Right cardiac atrium (tissue), 5 donors: Measurements from ENCODE around the gene SYT2. TPM values are rescaled to one million over a fixed set of nuclear protein-coding genes. Genes with fewer than 3 reads are reported as not detected.
"Not testable (repeated sequence)": the region's sequence is repeated elsewhere in the genome, so short reads cannot be mapped to it uniquely, and the experiment has no call there.

Source experiments
- ATAC-seq, 2 donors: fragments of 200-7000 bp; cut with Tn5 transposase; one replicate each; pipeline versions ENCODE4 v1.8.0 to v1.9.1; 2020; ENCODE audit warnings: moderate library complexity in 2 of 2, mild to moderate bottlenecking in 1 of 2
- DNase-seq, 3 donors: peaks; one replicate each; pipeline ENCODE4 v3.0.0-alpha.2; 2020
- H3K27ac ChIP-seq: one replicate; pipeline ENCODE4 v1.5.1; 2013; ENCODE audit warnings: mild to moderate bottlenecking, low read length, control low read depth, moderate library complexity
- H3K27me3 ChIP-seq: one replicate; pipeline ENCODE4 v1.6.1; 2013; ENCODE audit not compliant: control insufficient read depth, insufficient read depth
- H3K4me1 ChIP-seq: one replicate; pipeline ENCODE4 v1.6.1; 2013; ENCODE audit warnings: low read length; ENCODE audit not compliant: control insufficient read depth, insufficient read depth
- H3K4me3 ChIP-seq: one replicate; pipeline ENCODE4 v1.5.1; 2013; ENCODE audit warnings: low read length, control low read depth
- H3K9me3 ChIP-seq: one replicate; pipeline ENCODE4 v1.6.1; 2013; ENCODE audit warnings: low read length; ENCODE audit not compliant: control insufficient read depth
- WGBS: extraction: QIAGEN DNeasy Blood & Tissue Kit; methylation state at CpG from one replicate; pipeline ENCODE4 v1.1.7; 2013; 5-methylcytosine and 5-hydroxymethylcytosine counted together
- intact Hi-C, 4 donors: fragments of 100-400 bp; cut with DNase I; formaldehyde crosslinking; loops; one replicate each; pipeline versions ENCODE4 v1.11.0 to v1.14.0; 2022 to 2023
- polyA plus RNA-seq: library from polyadenylated mRNA; stranded (reverse); fragments of 200-250 nt; gene quantifications from one replicate; pipeline ENCODE4 v1.2.3, GENCODE V29; 2013
- total RNA-seq, 4 donors: library from RNA; stranded (reverse); fragmentation: NEBNext Ultra II Directional; extraction: Animal tissue kit (Norgen Biotek cat#: 25700); gene quantifications; one replicate each; pipeline ENCODE4 v1.2.1, GENCODE V29; 2021
- donor health status: healthy with polysubstance abuse.
- donor health status: DM: no; HTN: yes; CAD: no.
- donor health status: DM: no; HTN: no; CAD: no.
- donor health status: DM: no; HTN: yes; CAD: no; lungs with severe emphysema.
- donor health status: DM: yes; HTN: yes; CAD: no.

Gene SYT2
- total and polyA plus RNA-seq, 5 donors: 0.02 TPM; not detected in 4

DNA sequence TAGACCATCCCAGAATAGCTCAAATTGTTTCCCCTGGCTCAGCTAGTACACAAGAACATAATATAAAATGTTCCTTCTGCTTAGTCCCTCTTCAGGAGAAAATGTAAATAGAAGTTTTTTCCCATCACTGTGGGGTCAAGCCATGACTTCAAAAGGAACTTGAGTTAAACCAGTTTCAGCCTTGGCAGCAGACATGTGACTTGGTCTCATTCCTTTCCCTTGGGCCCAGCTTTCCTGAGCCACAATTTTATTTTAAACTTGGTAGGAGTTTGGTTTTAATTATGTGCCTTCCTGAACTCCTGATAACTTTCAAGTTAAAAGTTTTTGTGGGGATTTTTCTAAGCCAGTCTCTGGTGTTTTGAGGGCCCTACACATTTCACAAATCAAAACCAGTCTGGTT, 157.6 kb downstream of the SYT2 start:
- H3K4me1 ChIP-seq: peaks cover 14% of the 10 kb centered on the region
- DNase-seq, intact Hi-C loops, H3K9me3 ChIP-seq, H3K4me3 ChIP-seq, H3K27ac ChIP-seq, H3K27me3 ChIP-seq, ATAC-seq: not testable (repeated sequence)

DNA sequence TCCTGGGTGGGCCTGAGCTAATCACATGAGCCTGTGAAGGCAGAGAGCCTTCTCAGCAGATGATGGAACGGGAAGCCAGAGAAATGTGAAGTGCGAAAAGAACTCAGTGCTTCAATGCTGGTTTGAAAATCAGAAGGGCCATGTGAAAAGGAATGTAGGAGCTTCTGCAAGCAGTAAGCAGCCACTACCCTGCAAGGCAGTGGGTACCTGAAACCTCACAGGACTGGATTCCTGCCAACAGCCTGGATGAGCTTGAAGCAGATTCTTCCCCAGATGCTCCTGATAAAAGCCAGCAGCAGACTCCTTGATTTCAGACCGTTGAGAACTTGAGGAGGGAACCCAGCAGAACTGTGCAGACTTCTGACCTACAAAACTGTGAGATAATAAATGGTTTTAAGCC, 158.6 kb downstream of the SYT2 start:
- no peaks in the 10 kb centered on the region for H3K27me3 ChIP-seq
- WGBS: 36% methylated on average over 3 of the region's 3 CpGs
- peaks cover 12% of the 10 kb centered on the region for H3K4me1 ChIP-seq
- intact Hi-C loops: no loop called here
- ATAC-seq: no peak
- H3K4me3 ChIP-seq: no peak overlapping the region
- no peak for DNase-seq
- H3K9me3 ChIP-seq: no peaks in the 10 kb centered on the region
- peak overlapping the region; percentile 37 for H3K27ac ChIP-seq

DNA sequence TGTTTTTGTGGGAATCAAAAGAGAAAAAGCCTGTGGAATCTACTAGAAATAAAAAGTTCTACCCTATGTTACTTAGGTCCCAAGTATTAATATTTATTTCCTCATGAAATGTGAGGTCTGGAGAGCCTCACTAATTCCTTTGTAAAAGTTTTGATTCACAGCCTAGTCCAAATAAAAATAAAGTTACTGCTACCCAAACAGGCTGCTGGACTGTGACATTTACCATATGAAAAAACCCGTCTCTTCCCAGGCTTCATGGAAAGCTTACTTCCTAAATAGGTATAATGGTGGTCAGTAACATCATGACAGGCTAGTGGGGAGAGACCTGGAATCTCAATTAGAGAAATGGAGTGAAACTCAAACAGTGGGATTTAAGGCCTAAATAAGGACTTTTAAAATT, 160.2 kb downstream of the SYT2 start:
- 83% methylated on average over 1 of the region's 1 CpG for WGBS
- H3K9me3 ChIP-seq, H3K27ac ChIP-seq, H3K27me3 ChIP-seq, H3K4me3 ChIP-seq, DNase-seq, ATAC-seq, intact Hi-C loops: not testable (repeated sequence)
- peaks cover 16% of the 10 kb centered on the region for H3K4me1 ChIP-seq

DNA sequence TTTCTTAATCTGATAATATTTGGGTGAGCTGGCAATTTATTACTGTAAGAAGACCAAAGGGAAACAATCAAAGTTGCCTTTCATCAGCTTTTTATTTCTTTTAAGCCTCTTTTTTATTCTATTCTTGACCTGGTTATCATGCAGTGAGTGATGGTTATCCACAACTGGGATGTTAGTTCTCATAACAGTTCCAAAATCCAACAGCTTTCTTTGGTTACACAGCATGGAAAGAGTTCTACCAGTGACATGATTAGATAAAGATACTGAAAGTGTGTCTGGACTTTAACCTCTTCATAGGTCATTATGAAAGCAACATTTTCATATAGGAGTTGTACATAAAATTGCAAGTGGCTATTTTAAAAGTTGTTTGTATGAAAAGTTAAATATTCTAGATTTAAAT, 163.0 kb downstream of the SYT2 start:
- no peaks in the 10 kb centered on the region for H3K27me3 ChIP-seq
- H3K4me1 ChIP-seq: peaks cover 11% of the 10 kb centered on the region
- no peak overlapping the region for H3K4me3 ChIP-seq
- DNase-seq (no peak), ATAC-seq (no peak)
- no peaks in the 10 kb centered on the region for H3K9me3 ChIP-seq
- intact Hi-C loops: no loop called here
- no peak overlapping the region for H3K27ac ChIP-seq

DNA sequence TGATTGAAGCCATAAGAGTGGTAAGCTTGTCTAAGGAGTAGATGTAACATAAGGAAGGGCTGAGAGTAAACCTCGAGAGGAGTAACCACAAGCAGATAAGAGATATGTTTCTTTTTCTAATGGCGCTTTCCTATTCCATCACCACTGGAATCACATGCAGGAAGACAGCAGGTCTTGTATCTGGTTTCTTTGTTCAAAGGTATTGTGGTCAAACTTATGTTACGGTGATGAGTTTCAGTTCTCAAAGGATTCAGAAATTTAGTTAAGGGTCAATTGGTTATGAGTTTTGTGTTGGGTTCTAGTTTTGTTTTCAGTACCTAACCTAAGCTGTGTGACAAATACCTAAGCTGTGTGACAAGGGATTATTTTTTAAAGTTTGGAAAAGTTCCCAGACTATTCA, 163.5 kb downstream of the SYT2 start:
- intact Hi-C loops, H3K4me3 ChIP-seq: not testable (repeated sequence)

DNA sequence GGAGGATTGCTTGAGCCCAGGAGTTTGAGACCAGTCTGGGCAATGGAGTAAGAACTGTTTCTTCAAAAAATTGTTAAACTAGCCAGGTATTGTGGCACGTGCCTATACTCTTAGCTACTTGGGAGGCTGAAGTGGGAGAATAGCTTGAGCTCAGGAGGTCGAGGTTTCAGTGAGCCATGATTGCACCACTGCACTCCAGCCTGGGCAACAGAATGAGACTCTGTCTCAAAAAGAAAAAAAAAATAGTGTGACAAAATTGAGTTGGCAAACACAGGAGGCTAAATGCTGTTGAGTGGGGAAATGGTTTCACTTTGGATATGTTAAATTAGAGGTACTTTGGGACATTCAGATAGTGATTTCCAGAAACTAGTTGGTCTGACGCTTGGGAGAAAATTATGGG, 163.9 kb downstream of the SYT2 start:
- intact Hi-C loops, H3K27me3 ChIP-seq, H3K4me1 ChIP-seq, H3K9me3 ChIP-seq, H3K4me3 ChIP-seq: not testable (repeated sequence)
- DNase-seq (peak in 1 of 3 donors; percentile 48), ATAC-seq (peak; percentile 39 to 63)
- WGBS: 45% methylated on average over 3 of the region's 3 CpGs
- peak overlapping the region; percentile 52 for H3K27ac ChIP-seq

More for the DNA sequence above, 163.5 kb downstream of the SYT2 start:
- peak in 1 of 2 donors; percentile 15 for ATAC-seq
- not testable (repeated sequence) for H3K27me3 ChIP-seq, H3K9me3 ChIP-seq, DNase-seq, H3K27ac ChIP-seq
- H3K4me1 ChIP-seq: peaks cover 11% of the 10 kb centered on the region
- WGBS: 53% methylated on average over 3 of the region's 3 CpGs

DNA sequence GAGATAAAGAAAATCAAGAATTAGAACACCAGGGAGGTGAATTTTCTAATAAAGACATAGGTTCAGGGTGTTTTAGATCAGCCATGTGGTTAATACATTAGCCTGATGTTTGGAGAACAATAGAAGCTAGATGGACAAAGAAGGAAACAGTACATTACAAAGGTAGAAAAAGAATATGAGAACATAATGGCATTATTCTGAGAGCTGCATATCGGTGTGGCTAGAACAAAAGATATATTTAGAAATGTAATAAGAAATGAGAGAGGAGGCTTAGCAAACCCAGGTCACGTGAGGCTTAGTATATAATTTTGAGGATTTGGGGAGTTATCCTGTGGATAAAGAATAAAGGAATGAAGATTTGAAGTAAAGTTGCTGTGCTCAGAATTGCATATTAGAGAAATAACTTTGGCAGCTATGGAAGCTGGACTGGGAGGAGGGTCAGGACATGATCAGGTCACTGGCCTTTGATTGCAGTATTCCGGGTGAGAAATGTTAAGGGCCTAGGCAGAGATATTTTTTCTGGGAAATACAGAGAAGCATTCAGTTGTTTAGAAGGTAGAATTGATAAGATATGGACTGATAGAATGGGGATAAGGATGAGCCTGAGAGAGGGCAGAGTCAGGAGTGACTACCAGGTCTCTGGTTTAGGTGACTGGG, 164.5 kb downstream of the SYT2 start:
- 35% methylated on average over 3 of the region's 3 CpGs for WGBS
- DNase-seq, H3K9me3 ChIP-seq, H3K4me3 ChIP-seq, H3K4me1 ChIP-seq, ATAC-seq, intact Hi-C loops, H3K27me3 ChIP-seq: not testable (repeated sequence)
- H3K27ac ChIP-seq: peak overlapping the region; percentile 52

DNA sequence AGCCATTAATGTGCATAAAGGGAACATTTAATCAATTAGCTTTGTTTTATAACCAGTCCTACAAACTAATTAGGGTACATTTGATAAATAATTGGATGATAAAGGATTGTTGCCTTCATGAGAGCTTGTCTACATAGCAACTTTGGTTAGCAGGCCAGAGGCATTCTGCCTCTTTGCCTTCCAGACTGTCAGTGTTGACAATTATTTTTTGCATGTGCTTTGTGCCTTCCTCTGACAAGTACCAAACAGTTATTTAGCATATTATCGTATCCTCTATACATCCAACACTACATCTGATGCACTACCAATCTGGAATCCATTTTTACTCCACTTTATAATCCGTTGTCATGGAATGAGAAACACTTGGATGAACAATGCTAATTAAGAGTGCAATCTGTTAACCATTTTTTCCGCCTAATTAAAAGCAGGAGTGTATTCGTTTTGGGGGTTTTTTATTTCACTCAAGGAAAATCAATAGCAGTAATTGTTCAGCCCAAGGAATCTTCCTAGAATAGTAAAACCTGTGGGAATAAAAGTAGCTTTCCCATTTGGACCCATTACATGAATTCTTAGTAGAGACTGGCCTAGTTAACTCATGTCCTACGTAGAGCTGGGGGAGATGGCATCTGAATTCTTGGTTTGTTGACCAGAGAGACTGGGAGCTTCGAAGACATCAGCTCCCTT, 165.3 kb downstream of the SYT2 start:
- H3K4me1 ChIP-seq, H3K9me3 ChIP-seq, H3K27ac ChIP-seq, DNase-seq, H3K4me3 ChIP-seq, intact Hi-C loops, ATAC-seq, H3K27me3 ChIP-seq: not testable (repeated sequence)
- 76% methylated on average over 6 of the region's 6 CpGs for WGBS

DNA sequence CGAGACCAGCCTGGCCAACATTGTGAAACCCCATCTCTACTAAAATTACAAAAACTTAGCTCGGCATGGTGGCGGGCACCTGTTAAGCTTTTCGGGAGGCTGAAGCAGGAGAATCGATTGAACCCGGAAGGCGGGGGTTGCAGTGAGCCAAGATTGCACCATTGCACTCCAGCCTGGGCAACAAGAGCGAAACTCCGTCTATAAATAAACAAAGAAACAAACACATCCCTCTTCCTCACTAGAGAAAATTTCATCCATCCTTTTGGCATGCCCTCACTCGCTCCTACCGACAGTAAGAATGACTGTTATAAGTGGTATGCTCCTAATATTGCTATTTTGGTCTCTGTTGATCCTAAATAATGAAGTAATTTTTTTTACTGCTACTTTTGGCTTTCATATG, 166.7 kb downstream of the SYT2 start:
- intact Hi-C loops, H3K4me3 ChIP-seq, H3K27me3 ChIP-seq, H3K9me3 ChIP-seq, H3K4me1 ChIP-seq: not testable (repeated sequence)
- ATAC-seq (peak; percentile 16 to 30), DNase-seq (peak in 1 of 3 donors; percentile 48)
- H3K27ac ChIP-seq: peak overlapping the region; percentile 52
- WGBS: 62% methylated on average over 11 of the region's 11 CpGs

DNA sequence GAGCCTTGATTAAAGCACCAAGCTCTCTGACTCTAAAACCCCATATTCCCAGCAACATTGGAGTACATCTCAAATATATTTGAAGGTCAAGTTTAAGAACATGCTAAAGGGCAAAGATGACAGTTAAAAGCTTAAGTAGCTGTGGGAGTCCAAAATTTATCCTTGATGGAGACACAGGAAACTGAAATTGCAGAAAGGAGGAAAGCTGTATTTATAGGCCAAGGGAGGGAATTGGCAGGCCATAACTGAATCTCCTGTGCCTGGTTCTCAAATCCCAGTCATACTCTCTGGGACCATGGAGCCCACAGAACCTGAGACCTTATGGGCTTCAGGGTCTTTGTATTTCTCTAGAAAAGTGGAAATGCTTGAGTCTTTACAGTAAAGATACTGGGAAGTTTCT, 167.8 kb downstream of the SYT2 start:
- H3K4me3 ChIP-seq, intact Hi-C loops, H3K4me1 ChIP-seq, H3K9me3 ChIP-seq, DNase-seq, ATAC-seq, H3K27me3 ChIP-seq, H3K27ac ChIP-seq: not testable (repeated sequence)

DNA sequence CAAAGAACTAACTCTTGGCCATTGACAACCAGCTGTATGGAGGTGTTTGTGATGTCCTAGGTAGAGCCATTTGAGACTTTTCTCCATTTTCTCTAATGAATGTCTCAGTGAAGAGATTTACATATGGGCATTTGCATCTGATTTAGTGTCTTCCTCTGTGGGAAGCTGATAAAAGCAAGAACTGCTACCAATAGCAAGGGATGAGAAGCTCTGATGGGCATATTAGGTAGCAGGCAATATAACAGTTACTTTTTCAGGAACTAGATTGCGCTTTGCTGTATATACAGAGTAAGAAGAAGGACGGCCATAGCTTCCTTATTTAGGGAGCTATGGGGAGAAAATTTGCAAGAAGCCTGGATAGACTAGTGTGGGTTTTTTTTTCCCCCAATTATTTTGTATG, 169.4 kb downstream of the SYT2 start:
- DNase-seq, intact Hi-C loops, H3K4me3 ChIP-seq, H3K27me3 ChIP-seq, H3K9me3 ChIP-seq, ATAC-seq, H3K27ac ChIP-seq, H3K4me1 ChIP-seq: not testable (repeated sequence)
- 67% methylated on average over 2 of the region's 2 CpGs for WGBS
